ENCODE results near the gene ZNF560. TPM values are rescaled to one million over a fixed set of nuclear protein-coding genes. Genes with fewer than 3 reads are reported as not detected.

Gene ZNF560
- total and polyA plus RNA-seq, 4 experiments from 2014 or later: not detected

DNA sequence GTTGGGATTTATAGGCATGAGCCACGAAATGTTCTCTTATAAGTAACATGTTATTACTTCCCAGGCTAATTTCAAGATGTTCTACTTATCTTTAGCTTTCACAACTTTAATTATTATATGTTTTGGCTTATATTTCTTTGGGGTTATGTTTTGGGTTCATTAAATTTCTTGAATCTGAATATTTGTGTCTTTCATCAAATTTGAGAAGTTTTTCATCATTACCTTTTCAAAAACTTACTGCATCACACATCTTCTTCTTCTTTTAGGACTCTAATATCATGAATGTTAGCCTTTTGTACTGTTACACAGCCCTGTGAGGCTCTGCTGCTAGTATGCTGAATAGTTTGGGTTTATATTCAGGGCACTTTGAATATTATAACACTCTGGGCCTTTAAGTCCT, 53.4 kb downstream of the ZNF560 start:
- POLR2A ChIA-PET (ENCODE audit: partially characterized antibody): no interaction called here
- no peak overlapping the region for H3K4me3 ChIP-seq (ENCODE audit: low read length in 2 of 2)
- CTCF ChIA-PET (ENCODE audit: partially characterized antibody): no interaction called here
- Mint-ChIP-seq H3K9me3 (peaks cover 2 to 64% (median 53%) of the 10 kb centered on the region in 8 donors), H3K4me3 (no peak overlapping the region), H3K27ac (no peak overlapping the region), H3K36me3 (peaks cover 24 to 26% of the 10 kb centered on the region in 2 donors), H3K4me1 (no peaks in the 10 kb centered on the region), H3K27me3 (no peaks in the 10 kb centered on the region)
- H3K36me3 ChIP-seq (ENCODE audit: insufficient read depth, low read length): no peaks in the 10 kb centered on the region
- intact Hi-C loops (cut with micrococcal nuclease): no loop called here
- no peak for DNase-seq
- no peak overlapping the region for H3K27ac ChIP-seq (ENCODE audit: low read depth, low read length)
- H3K4me1 ChIP-seq (ENCODE audit: insufficient read depth, low read length): no peaks in the 10 kb centered on the region
- H3K9me3 ChIP-seq (ENCODE audit: control insufficient read depth in 1 of 2, low read length in 2 of 2): peaks cover 0 to 19% of the 10 kb centered on the region in 2 donors
- no peaks in the 10 kb centered on the region for H3K27me3 ChIP-seq (ENCODE audit: insufficient read depth, low read length)

DNA sequence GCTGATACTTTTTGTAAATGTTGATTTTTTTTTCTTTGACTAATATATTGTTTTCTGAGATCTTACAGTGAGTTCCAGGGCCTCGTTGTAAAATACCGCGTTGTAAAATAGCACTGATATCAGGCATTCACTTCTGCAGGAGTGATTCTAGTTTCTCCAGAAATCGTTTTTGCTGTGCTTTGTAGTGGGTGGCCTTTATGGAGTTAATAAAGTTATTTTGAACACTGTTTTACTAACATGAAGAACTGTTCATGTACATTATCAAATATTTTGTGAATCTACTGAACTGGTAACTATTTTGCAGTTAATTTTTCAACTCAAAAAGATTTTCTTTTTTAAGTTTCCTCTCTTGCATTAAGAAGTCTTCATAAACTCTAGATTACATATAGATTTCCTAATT, 62.1 kb downstream of the ZNF560 start:
- ChIA-PET CTCF (ENCODE audit: partially characterized antibody) (interaction anchor here (1.3 to 1.9 kb wide), 3 partner anchors 14 to 357 kb away, joined by 3 to 9 read pairs (median 3); no protein-coding TSS in a partner anchor), POLR2A (ENCODE audit: partially characterized antibody) (interaction anchor here (1.1 to 1.9 kb wide), 5 partner anchors 11 to 148 kb away, joined by 6 to 13 read pairs (median 9); partner anchors contain the start of genes ZNF121 and ZNF699)
- H3K4me1 Mint-ChIP-seq: peaks cover 19 to 45% (median 34%) of the 10 kb centered on the region in 4 donors
- Histone ChIP-seq H3K36me3 (ENCODE audit: insufficient read depth, low read length) (peaks cover 11% of the 10 kb centered on the region), H3K27ac (ENCODE audit: low read depth, low read length) (peak overlapping the region; percentile 87), H3K4me1 (ENCODE audit: insufficient read depth, low read length) (peaks cover 30% of the 10 kb centered on the region), H3K27me3 (ENCODE audit: insufficient read depth, low read length) (no peaks in the 10 kb centered on the region), H3K4me3 (ENCODE audit: low read length in 2 of 2) (peak overlapping the region in 1 of 2 donors; percentile 85), H3K9me3 (ENCODE audit: control insufficient read depth in 1 of 2, low read length in 2 of 2) (no peaks in the 10 kb centered on the region)
- no peaks in the 10 kb centered on the region for H3K27me3 Mint-ChIP-seq
- H3K9me3 Mint-ChIP-seq: peaks cover 0 to 6% (median 1%) of the 10 kb centered on the region in 8 donors
- peaks cover 23 to 44% of the 10 kb centered on the region in 2 donors for H3K36me3 Mint-ChIP-seq
- peak overlapping the region; percentile 76 to 98 (median 96) for H3K4me3 Mint-ChIP-seq
- DNase-seq: no peak
- H3K27ac Mint-ChIP-seq: peak overlapping the region; percentile 97 to 98 (median 98)
- intact Hi-C loops (cut with micrococcal nuclease): loop anchor here (5.0 to 10.0 kb wide), 4 partner anchors 101 to 328 kb away; partner anchors contain the start of genes ZNF426, ZNF559, ZNF699 and ZNF846

GRCh38 chr19:9435279-9436268, 62.8 kb downstream of the ZNF560 start, which contains the start of gene ZNF266:
Gene ZNF266 (minus strand): TSS chr19:9435573. CDS start chr19:9420089, 15,484 bp downstream.
- intact Hi-C loops (cut with micrococcal nuclease): loop anchor here (1.0 to 10.0 kb wide), 7 partner anchors 102 to 361 kb away; partner anchors contain the start of genes ZNF317, ZNF426, ZNF559 and ZNF699
- Mint-ChIP-seq H3K27ac (peak within 1 kb of the TSS; percentile 97 to 98 (median 98)), H3K9me3 (peaks cover 0 to 5% (median 0%) of the 10 kb centered on the region in 8 donors), H3K27me3 (no peaks in the 10 kb centered on the region), H3K4me1 (peaks cover 20 to 49% (median 36%) of the 10 kb centered on the region in 4 donors), H3K4me3 (peak within 1 kb of the TSS; percentile 92 to 98 (median 96)), H3K36me3 (peaks cover 29 to 50% of the 10 kb centered on the region in 2 donors)
- Histone ChIP-seq H3K36me3 (ENCODE audit: insufficient read depth, low read length) (peaks cover 18% of the 10 kb centered on the region), H3K4me3 (ENCODE audit: low read length in 2 of 2) (peak within 1 kb of the TSS; percentile 49 to 85), H3K27ac (ENCODE audit: low read depth, low read length) (peak within 1 kb of the TSS; percentile 87), H3K9me3 (ENCODE audit: control insufficient read depth in 1 of 2, low read length in 2 of 2) (no peaks in the 10 kb centered on the region), H3K4me1 (ENCODE audit: insufficient read depth, low read length) (peaks cover 30% of the 10 kb centered on the region), H3K27me3 (ENCODE audit: insufficient read depth, low read length) (no peaks in the 10 kb centered on the region)
- CTCF ChIA-PET (ENCODE audit: partially characterized antibody): interaction anchor here (0.7 to 1.9 kb wide), 6 partner anchors 11 to 840 kb away, joined by 3 to 10 read pairs (median 4); no protein-coding TSS in a partner anchor
- peak; percentile 89 to 92 (median 91) for DNase-seq
- POLR2A ChIA-PET (ENCODE audit: partially characterized antibody): interaction anchor here (0.9 to 1.9 kb wide), 9 partner anchors 12 to 333 kb away, joined by 3 to 13 read pairs (median 7); partner anchors contain the start of genes ZNF121, ZNF699 and ZNF846

GRCh38 chr19:9431475-9431874, 66.9 kb downstream of the ZNF560 start:
- ChIA-PET POLR2A (ENCODE audit: partially characterized antibody) (interaction anchor here (0.8 kb wide), 1 partner anchor 227 kb away, joined by 3 read pairs; no protein-coding TSS in a partner anchor), CTCF (ENCODE audit: partially characterized antibody) (interaction anchor here (2.8 kb wide), 1 partner anchor 226 kb away, joined by 18 read pairs; no protein-coding TSS in a partner anchor)
- peaks cover 29 to 61% (median 36%) of the 10 kb centered on the region in 4 donors for H3K4me1 Mint-ChIP-seq
- H3K27ac Mint-ChIP-seq: peak overlapping the region in 4 of 7 donors; percentile 45 to 84 (median 78)
- peak in 3 of 5 donors; percentile 26 to 45 (median 27) for DNase-seq
- Histone ChIP-seq H3K9me3 (ENCODE audit: control insufficient read depth in 1 of 2, low read length in 2 of 2) (no peaks in the 10 kb centered on the region), H3K4me1 (ENCODE audit: insufficient read depth, low read length) (peaks cover 30% of the 10 kb centered on the region), H3K27ac (ENCODE audit: low read depth, low read length) (no peak overlapping the region), H3K4me3 (ENCODE audit: low read length in 2 of 2) (no peak overlapping the region), H3K27me3 (ENCODE audit: insufficient read depth, low read length) (no peaks in the 10 kb centered on the region), H3K36me3 (ENCODE audit: insufficient read depth, low read length) (peaks cover 28% of the 10 kb centered on the region)
- intact Hi-C loops (cut with micrococcal nuclease): loop anchor here (10.0 kb wide), 1 partner anchor 333 kb away; the partner anchor contains the start of gene ZNF846
- peaks cover 0 to 24% (median 8%) of the 10 kb centered on the region in 8 donors for H3K9me3 Mint-ChIP-seq
- no peaks in the 10 kb centered on the region for H3K27me3 Mint-ChIP-seq
- H3K36me3 Mint-ChIP-seq: peaks cover 69 to 80% of the 10 kb centered on the region in 2 donors
- H3K4me3 Mint-ChIP-seq: peak overlapping the region in 4 of 8 donors; percentile 8 to 79 (median 41)

- no peaks in the 10 kb centered on the region for H3K9me3 ChIP-seq (ENCODE audit: control insufficient read depth in 1 of 2, low read length in 2 of 2)
- H3K36me3 ChIP-seq (ENCODE audit: insufficient read depth, low read length): peaks cover 38% of the 10 kb centered on the region
- ChIA-PET CTCF (ENCODE audit: partially characterized antibody) (interaction anchor here (1.1 to 2.8 kb wide), 3 partner anchors 15 to 225 kb away, joined by 3 to 18 read pairs (median 3); partner anchors contain the start of gene ZNF699), POLR2A (ENCODE audit: partially characterized antibody) (no interaction called here)
- Mint-ChIP-seq H3K27me3 (no peaks in the 10 kb centered on the region), H3K27ac (no peak overlapping the region), H3K4me3 (no peak overlapping the region), H3K4me1 (peaks cover 23 to 50% (median 29%) of the 10 kb centered on the region in 4 donors), H3K36me3 (peaks cover 79 to 87% of the 10 kb centered on the region in 2 donors), H3K9me3 (peaks cover 0 to 30% (median 10%) of the 10 kb centered on the region in 8 donors)
- H3K4me3 ChIP-seq (ENCODE audit: low read length in 2 of 2): no peak overlapping the region
- intact Hi-C loops (cut with micrococcal nuclease): loop anchor here (10.0 kb wide), 1 partner anchor 334 kb away; the partner anchor contains the start of gene ZNF846
- no peaks in the 10 kb centered on the region for H3K27me3 ChIP-seq (ENCODE audit: insufficient read depth, low read length)
- H3K27ac ChIP-seq (ENCODE audit: low read depth, low read length): no peak overlapping the region
- DNase-seq: no peak
- H3K4me1 ChIP-seq (ENCODE audit: insufficient read depth, low read length): peaks cover 22% of the 10 kb centered on the region
Measured at GRCh38 chr19:9430444-9430843, 68.0 kb downstream of the ZNF560 start.

DNA sequence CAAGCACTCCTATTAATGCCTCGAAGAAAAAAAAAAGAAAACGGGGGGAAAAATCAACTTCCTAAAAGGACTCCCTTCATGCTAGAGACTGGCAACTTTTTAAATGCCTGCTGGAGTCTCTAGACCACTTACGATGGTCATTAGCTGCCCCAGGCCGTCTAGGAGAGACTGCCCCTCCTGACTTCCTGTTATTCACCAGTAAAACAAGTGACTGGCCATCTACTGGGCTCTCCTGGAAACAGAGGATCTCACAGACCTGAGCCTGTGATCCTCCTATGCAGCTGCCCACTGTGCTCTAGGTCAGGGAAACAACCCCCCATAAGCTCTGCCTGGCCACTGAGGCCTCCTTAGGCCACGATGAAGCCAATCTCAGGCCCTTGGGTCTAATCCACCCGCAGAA, 70.5 kb downstream of the ZNF560 start:
- no peak overlapping the region for H3K4me3 ChIP-seq (ENCODE audit: low read length in 2 of 2)
- H3K27me3 Mint-ChIP-seq: no peaks in the 10 kb centered on the region
- H3K27ac Mint-ChIP-seq: no peak overlapping the region
- H3K9me3 ChIP-seq (ENCODE audit: control insufficient read depth in 1 of 2, low read length in 2 of 2): peaks cover 0 to 4% of the 10 kb centered on the region in 2 donors
- H3K36me3 Mint-ChIP-seq: peaks cover 90 to 91% of the 10 kb centered on the region in 2 donors
- no peak overlapping the region for H3K4me3 Mint-ChIP-seq
- H3K27me3 ChIP-seq (ENCODE audit: insufficient read depth, low read length): no peaks in the 10 kb centered on the region
- H3K4me1 ChIP-seq (ENCODE audit: insufficient read depth, low read length): peaks cover 3% of the 10 kb centered on the region
- H3K9me3 Mint-ChIP-seq: peaks cover under 1 to 53% (median 30%) of the 10 kb centered on the region in 8 donors
- ChIA-PET CTCF (ENCODE audit: partially characterized antibody) (no interaction called here), POLR2A (ENCODE audit: partially characterized antibody) (interaction anchor here (0.6 kb wide), 1 partner anchor 105 kb away, joined by 3 read pairs; no protein-coding TSS in a partner anchor)
- intact Hi-C loops (cut with micrococcal nuclease): no loop called here
- no peak overlapping the region for H3K27ac ChIP-seq (ENCODE audit: low read depth, low read length)
- no peak for DNase-seq
- H3K4me1 Mint-ChIP-seq: peaks cover 9 to 28% (median 16%) of the 10 kb centered on the region in 4 donors
- H3K36me3 ChIP-seq (ENCODE audit: insufficient read depth, low read length): peaks cover 59% of the 10 kb centered on the region

Measured in CD4-positive, alpha-beta memory T cell (primary cell).